Measurements from ENCODE around the gene MYBPH. TPM values are rescaled to one million over a fixed set of nuclear protein-coding genes. Genes with fewer than 3 reads are reported as not detected.

MYBPH gene
- total and polyA plus RNA-seq, 10 of the 15 experiments (the other 5 are each of a cell fraction or from before 2014, with no cell fraction given), result 0.06 to 0.10 TPM; not detected in 8

GRCh38 chr1:203133970-203134725 lies 41.5 kb downstream of the MYBPH start:
- H3K4me2 ChIP-seq (ENCODE audit: control insufficient read depth, insufficient read depth), result no peak overlapping the region
- CTCF ChIA-PET, result interaction anchor here (0.5 to 1.3 kb wide), 4 partner anchors 77 to 557 kb away, joined by 3 read pairs; no protein-coding TSS in a partner anchor

GRCh38 chr1:203131548-203132200 lies 44.0 kb downstream of the MYBPH start:
- H3K9me3 ChIP-seq (replicated peaks; ENCODE audit: control insufficient read depth, insufficient read depth, low read length), result no peaks in the 10 kb centered on the region
- DNase-seq (ENCODE audit: low read depth, low spot score), result no peak
- no peak overlapping the region for H2AFZ ChIP-seq (ENCODE audit: control insufficient read depth, low read depth, low read length)
- H3K27ac ChIP-seq (ENCODE audit: control insufficient read depth, insufficient read depth), result no peak overlapping the region
- WGBS (ENCODE audit: insufficient coverage, insufficient replicate concordance, low lambda C conversion rate, missing lambda C conversion rate), result 21% methylated on average over 9 of the region's 9 CpGs
- H4K20me1 ChIP-seq (ENCODE audit: control insufficient read depth, insufficient read depth), result no peaks in the 10 kb centered on the region
- intact Hi-C loops (cut with micrococcal nuclease; ENCODE audit: unreplicated experiment) (no loop called here), in situ Hi-C loops (cut with MboI) (no loop called here)
- BruUV-seq (replicated peaks), result no TSS peak
- ChIA-PET POLR2A (no interaction called here), CTCF (interaction anchor here (1.5 kb wide), 2 partner anchors 41 to 84 kb away, joined by 4 to 7 read pairs; no protein-coding TSS in a partner anchor), SMC1A (ENCODE audit: uncharacterized antibody, unreplicated experiment) (interaction anchor here (1.2 to 1.8 kb wide), 2 partner anchors 13 to 15 kb away, joined by 3 to 4 read pairs; no protein-coding TSS in a partner anchor), RAD21 (ENCODE audit: unreplicated experiment) (no interaction called here)
- TF ChIP-seq MTA2 (IDR thresholded peaks at IDR 0.05; ENCODE audit: low read depth) (no peak), ATF7 (IDR thresholded peaks at IDR 0.05; ENCODE audit: low read depth) (no peak), SMAD1 (IDR thresholded peaks at IDR 0.05; ENCODE audit: low read depth, partially characterized antibody) (no peak), SIX5 (IDR thresholded peaks at IDR 0.05; ENCODE audit: low read depth, low read length, severe bottlenecking) (no peak), NFIC (IDR thresholded peaks at IDR 0.05; ENCODE audit: low read depth, low read length) (no peak), CBX3 (IDR thresholded peaks at IDR 0.05; ENCODE audit: borderline replicate concordance, low read depth) (no peak), KAT2A (conservative IDR thresholded peaks at IDR 0.05; ENCODE audit: control insufficient read depth, low read depth, low read length) (no peak), ZNF622 (IDR thresholded peaks at IDR 0.05) (no peak), FOXM1 (IDR thresholded peaks at IDR 0.05; ENCODE audit: low read depth, low read length) (no peak), SREBF2 (IDR thresholded peaks at IDR 0.05; ENCODE audit: low read length) (no peak)
- TF ChIP-seq, protein P1, sequence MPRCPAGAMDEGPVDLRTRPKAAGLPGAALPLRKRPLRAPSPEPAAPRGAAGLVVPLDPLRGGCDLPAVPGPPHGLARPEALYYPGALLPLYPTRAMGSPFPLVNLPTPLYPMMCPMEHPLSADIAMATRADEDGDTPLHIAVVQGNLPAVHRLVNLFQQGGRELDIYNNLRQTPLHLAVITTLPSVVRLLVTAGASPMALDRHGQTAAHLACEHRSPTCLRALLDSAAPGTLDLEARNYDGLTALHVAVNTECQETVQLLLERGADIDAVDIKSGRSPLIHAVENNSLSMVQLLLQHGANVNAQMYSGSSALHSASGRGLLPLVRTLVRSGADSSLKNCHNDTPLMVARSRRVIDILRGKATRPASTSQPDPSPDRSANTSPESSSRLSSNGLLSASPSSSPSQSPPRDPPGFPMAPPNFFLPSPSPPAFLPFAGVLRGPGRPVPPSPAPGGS (IDR thresholded peaks at IDR 0.05; ENCODE audit: borderline replicate concordance, insufficient read depth, low read depth, low read length, poor library complexity, severe bottlenecking), result no peak
- TF ChIP-seq, protein P2, sequence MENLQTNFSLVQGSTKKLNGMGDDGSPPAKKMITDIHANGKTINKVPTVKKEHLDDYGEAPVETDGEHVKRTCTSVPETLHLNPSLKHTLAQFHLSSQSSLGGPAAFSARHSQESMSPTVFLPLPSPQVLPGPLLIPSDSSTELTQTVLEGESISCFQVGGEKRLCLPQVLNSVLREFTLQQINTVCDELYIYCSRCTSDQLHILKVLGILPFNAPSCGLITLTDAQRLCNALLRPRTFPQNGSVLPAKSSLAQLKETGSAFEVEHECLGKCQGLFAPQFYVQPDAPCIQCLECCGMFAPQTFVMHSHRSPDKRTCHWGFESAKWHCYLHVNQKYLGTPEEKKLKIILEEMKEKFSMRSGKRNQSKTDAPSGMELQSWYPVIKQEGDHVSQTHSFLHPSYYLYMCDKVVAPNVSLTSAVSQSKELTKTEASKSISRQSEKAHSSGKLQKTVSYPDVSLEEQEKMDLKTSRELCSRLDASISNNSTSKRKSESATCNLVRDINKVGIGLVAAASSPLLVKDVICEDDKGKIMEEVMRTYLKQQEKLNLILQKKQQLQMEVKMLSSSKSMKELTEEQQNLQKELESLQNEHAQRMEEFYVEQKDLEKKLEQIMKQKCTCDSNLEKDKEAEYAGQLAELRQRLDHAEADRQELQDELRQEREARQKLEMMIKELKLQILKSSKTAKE (IDR thresholded peaks at IDR 0.05; ENCODE audit: low read depth, poor library complexity, severe bottlenecking), result no peak
- peaks cover 6 to 10% of the 10 kb centered on the region in 2 experiments for H3K27me3 ChIP-seq (replicated peaks in 1 of 2; ENCODE audit: control insufficient read depth in 2 of 2, insufficient read depth in 2 of 2, low read length in 1 of 2)
- no peak for FAIRE-seq
- H3K79me2 ChIP-seq (ENCODE audit: control insufficient read depth, insufficient read depth, low read length), result no peaks in the 10 kb centered on the region
- ATAC-seq, result no peak; the same call in 2 of the 3 replicates
- no peaks in the 10 kb centered on the region for H3K4me1 ChIP-seq (ENCODE audit: control insufficient read depth, insufficient read depth, low read length)
- H3K9ac ChIP-seq (ENCODE audit: control insufficient read depth, insufficient read depth, low read length), result no peak overlapping the region
- H3K4me2 ChIP-seq (ENCODE audit: control insufficient read depth, insufficient read depth), result no peak overlapping the region
- H3K36me3 ChIP-seq (ENCODE audit: control insufficient read depth in 2 of 2, insufficient read depth in 2 of 2, low read length in 1 of 2), result no peaks in the 10 kb centered on the region
- H3K4me3 ChIP-seq, result no peak overlapping the region

More at GRCh38 chr1:203133970-203134725, 41.5 kb downstream of the MYBPH start:
- no peaks in the 10 kb centered on the region for H3K9me3 ChIP-seq (replicated peaks; ENCODE audit: control insufficient read depth, insufficient read depth, low read length)
- DNase-seq (ENCODE audit: low read depth, low spot score), result no peak
- ATAC-seq, result no peak
- H3K79me2 ChIP-seq (ENCODE audit: control insufficient read depth, insufficient read depth, low read length), result no peaks in the 10 kb centered on the region
- no peak overlapping the region for H3K27ac ChIP-seq (ENCODE audit: control insufficient read depth, insufficient read depth)
- no peak for TF ChIP-seq HDAC6 (IDR thresholded peaks at IDR 0.05; ENCODE audit: unreplicated experiment)
- BruUV-seq (replicated peaks), result no TSS peak
- H3K27me3 ChIP-seq (replicated peaks in 1 of 2; ENCODE audit: control insufficient read depth in 2 of 2, insufficient read depth in 2 of 2, low read length in 1 of 2), result peaks cover 9 to 10% of the 10 kb centered on the region in 2 experiments
- H3K9ac ChIP-seq (ENCODE audit: control insufficient read depth, insufficient read depth, low read length), result no peak overlapping the region
- H3K36me3 ChIP-seq (ENCODE audit: control insufficient read depth in 2 of 2, insufficient read depth in 2 of 2, low read length in 1 of 2), result no peaks in the 10 kb centered on the region
- no peak for FAIRE-seq
- SMC1A ChIA-PET (ENCODE audit: uncharacterized antibody, unreplicated experiment), result interaction anchor here (0.9 kb wide), 1 partner anchor 93 kb away, joined by 3 read pairs; no protein-coding TSS in a partner anchor
- RAD21 ChIA-PET (ENCODE audit: unreplicated experiment), result no interaction called here
- WGBS (ENCODE audit: insufficient coverage, insufficient replicate concordance, low lambda C conversion rate, missing lambda C conversion rate), result 38% methylated on average over 12 of the region's 12 CpGs
- no peaks in the 10 kb centered on the region for H4K20me1 ChIP-seq (ENCODE audit: control insufficient read depth, insufficient read depth)
- H2AFZ ChIP-seq (ENCODE audit: control insufficient read depth, low read depth, low read length), result no peak overlapping the region
- POLR2A ChIA-PET, result no interaction called here
- intact Hi-C loops (cut with micrococcal nuclease; ENCODE audit: unreplicated experiment), result no loop called here
- no peaks in the 10 kb centered on the region for H3K4me1 ChIP-seq (ENCODE audit: control insufficient read depth, insufficient read depth, low read length)
- no peak overlapping the region for H3K4me3 ChIP-seq
- in situ Hi-C loops (cut with MboI), result no loop called here
